ENCODE results near the gene KCNAB2.

DNA sequence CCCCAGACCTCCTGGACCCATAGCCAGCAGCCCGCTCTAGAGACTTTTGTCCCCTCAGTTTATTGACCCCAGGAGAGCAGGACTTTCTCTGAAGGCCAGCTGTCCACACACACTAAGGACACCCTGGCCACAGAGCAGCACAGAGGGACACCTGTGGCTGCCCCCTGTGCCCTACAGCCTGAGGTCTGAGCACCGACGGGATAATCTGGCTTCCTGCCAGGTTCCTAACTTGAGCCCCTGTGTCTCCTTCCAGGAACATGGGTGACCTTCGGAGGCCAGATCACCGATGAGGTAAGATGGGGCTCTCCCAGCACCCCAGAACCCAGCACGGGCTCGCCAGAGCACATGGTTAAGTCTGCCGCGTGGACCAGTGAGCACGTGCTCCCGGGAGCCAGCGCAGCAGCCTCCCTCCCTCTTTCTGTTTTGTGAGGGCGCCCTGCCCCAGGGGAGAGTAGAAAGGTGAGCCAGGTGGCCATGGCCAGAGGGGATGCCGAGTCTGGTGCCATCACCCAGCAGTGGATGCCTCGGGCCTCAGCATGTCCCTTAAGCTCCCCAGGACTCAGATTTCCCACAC, 27.9 kb downstream of the KCNAB2 start:
- TF ChIP-seq, protein P1, sequence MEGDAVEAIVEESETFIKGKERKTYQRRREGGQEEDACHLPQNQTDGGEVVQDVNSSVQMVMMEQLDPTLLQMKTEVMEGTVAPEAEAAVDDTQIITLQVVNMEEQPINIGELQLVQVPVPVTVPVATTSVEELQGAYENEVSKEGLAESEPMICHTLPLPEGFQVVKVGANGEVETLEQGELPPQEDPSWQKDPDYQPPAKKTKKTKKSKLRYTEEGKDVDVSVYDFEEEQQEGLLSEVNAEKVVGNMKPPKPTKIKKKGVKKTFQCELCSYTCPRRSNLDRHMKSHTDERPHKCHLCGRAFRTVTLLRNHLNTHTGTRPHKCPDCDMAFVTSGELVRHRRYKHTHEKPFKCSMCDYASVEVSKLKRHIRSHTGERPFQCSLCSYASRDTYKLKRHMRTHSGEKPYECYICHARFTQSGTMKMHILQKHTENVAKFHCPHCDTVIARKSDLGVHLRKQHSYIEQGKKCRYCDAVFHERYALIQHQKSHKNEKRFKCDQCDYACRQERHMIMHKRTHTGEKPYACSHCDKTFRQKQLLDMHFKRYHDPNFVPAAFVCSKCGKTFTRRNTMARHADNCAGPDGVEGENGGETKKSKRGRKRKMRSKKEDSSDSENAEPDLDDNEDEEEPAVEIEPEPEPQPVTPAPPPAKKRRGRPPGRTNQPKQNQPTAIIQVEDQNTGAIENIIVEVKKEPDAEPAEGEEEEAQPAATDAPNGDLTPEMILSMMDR (IDR thresholded peaks at IDR 0.05; ENCODE audit: low read length): no peak
- no peak for TF ChIP-seq EZH2phosphoT487 (IDR thresholded peaks at IDR 0.05; ENCODE audit: low read length)

All from MM.1S (cell line).